HG03108 (cell line): Measurements from ENCODE around the gene SNX10.

Experiments
- ATAC-seq: cut with Tn5 transposase; IDR thresholded peaks from one replicate; pipeline ENCODE4 v1.9.1; 2021; ENCODE audit warnings: moderate library complexity; ENCODE audit not compliant: unreplicated experiment

The SNX10 gene

GRCh38 chr7:26365901-26366275, 74.2 kb downstream of the SNX10 start:
- ATAC-seq, result no peak

- ATAC-seq, result no peak
These were observed 75.6 kb downstream of the SNX10 start for GRCh38 chr7:26367219-26367711.

DNA sequence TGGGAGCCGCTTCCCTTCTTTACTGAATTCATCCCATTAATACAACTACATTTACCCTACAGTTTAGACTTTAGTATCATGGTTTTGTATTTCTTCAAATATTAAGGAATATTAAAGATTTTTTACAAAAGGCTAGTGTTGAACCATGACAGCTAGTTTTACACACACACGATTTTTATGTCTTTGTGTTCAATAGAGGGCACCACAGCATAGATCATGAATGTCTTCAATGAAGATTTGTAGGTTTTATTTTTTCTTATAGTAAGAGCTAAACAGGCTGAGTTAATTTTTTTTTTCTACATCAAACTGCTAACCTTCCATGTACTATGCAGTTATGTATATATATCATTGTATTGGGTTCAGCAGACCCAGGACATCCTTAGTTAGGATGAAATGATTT, 76.9 kb downstream of the SNX10 start:
- ATAC-seq, result no peak

DNA sequence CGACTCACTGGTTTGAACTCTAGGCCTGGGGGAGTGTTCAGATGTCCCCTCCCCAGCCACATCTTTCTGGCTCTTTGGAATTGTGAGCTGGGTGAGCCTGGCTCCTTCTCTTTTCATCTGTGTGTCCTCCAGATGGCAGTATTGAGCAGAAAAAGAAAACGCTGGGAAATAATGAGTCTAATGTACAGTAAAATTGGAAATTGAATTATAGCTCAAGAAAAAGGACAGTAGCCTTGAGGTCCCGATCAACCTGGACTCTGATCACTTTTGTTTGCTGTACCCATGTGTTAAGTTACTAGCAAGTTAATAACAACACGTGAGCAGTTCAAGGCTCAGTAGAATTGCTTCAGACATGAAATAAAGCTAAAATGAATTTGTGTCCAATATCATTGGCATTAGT, 77.9 kb downstream of the SNX10 start:
- no peak for ATAC-seq

DNA sequence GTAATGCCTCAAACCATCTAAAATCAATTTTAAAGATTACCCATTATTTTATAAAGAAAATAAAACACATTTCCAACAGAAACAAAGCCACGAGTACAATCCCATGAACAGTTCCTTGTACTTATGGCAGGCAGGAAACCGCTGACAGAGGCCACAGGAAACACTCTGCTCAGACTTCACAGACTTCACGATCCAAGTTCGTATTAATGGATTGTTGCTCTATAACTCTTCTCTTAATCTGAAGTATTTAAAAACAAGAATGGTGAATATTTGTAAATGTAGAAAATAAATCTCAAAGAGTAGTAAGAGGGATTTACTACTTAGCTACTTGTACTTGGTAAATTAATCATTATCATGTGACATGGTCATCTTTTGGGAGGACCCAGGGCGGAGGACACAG, 78.3 kb downstream of the SNX10 start:
- no peak for ATAC-seq

DNA sequence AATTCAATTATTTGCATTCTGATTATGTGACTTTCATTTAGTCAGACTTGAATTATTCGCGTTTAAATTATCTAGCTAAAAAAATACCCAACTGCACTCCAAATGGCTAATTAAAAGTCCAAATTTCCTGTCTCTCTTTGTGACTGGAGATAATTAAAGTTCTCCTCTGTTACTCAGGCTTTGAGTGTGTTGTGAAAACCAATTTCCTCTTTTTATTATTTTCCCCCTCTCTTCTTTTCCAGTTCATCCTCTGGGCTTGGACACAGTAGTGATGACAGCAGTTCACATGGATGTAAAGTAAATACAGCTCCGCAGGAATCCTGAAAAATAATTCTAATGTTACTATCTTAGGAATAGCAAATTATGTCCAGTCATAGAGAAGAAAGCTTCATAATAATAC, 80.6 kb downstream of the SNX10 start:
- ATAC-seq, result no peak

GRCh38 chr7:26372704-26373103, 81.0 kb downstream of the SNX10 start:
- ATAC-seq, result no peak

GRCh38 chr7:26374647-26375373, 83.1 kb downstream of the SNX10 start:
- ATAC-seq, result no peak

DNA sequence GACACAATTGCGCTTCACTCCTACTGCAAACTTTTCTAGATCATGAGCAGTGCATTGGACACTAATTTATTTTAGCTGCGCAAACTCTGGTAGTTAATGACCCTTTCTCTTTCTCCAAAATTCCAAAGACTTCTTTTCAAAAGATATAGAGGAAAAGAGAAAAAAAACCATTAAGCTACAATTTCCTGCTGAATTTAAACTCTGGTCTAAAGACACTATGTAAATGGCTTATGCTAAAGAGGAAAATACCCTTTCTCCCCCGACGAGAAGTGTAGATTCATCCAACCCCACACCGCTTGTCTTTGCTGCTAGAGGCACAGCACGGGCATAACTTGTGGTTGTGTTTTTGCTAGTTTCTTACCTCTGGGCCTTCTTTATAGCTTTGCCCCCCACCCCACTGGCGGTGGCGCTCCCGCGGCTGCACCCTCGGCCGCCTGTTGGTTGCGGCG, 84.1 kb downstream of the SNX10 start:
- peak; percentile 15 for ATAC-seq

DNA sequence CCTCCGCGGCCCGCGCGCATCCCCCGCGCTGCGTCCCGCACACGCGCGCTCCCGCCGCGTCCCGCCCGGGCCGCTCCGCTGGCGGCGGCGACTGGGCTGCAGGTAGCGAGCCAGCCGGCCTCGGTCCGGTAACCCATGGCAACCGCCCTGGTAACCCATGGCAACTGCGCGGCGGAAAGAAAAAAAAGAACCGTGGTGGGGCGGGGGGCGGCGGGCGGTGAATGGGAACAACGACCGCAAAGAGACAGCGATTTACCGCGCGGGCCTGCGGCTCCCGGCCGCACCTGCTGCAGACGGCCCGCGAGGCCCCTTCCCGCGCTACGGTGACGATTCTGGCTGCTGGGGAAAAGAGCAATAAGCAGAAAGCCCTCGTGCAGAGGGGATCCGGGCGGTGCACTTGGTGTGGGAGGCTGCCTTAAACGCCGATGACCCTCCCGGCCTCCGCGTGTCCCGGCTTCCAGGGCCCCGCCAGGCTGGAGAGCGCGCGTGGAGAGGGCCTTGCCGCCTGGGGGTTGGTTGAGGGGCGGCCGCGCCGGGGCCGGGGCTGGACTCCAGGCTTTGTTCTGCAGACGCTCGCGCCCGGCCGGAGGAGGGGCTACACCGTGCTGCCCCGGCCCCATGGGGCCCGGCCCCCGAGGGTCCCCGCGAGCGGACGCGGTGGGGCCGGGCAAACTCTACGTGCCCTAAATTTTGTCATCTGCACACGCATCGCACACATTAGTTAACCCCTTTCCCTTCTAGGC, 84.7 kb downstream of the SNX10 start:
- peak; percentile 32 for ATAC-seq

GRCh38 chr7:26378016-26378415, 86.4 kb downstream of the SNX10 start:
- no peak for ATAC-seq

DNA sequence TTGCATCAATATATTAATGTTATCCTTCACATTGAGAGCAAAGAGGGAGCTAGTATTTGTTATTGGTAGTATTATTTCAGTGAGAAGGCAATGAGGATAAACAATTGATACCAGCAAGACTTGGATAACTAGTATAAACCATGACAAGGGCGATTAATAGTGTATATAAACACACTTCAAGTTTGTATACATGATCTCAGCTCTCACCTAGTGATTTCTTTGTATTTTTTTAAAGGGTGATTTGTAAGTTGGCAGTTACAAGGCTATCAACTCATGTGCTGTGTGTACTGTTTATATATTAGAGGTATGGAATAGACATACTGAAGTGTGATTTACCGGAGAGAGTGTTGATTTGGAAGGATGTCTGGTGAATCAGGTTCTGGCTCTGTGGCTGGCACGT, 88.0 kb downstream of the SNX10 start:
- ATAC-seq, result no peak

- ATAC-seq, result no peak
These were observed 90.1 kb downstream of the SNX10 start for GRCh38 chr7:26381476-26382353.

GRCh38 chr7:26385240-26385639, 93.6 kb downstream of the SNX10 start:
- no peak for ATAC-seq

GRCh38 chr7:26387731-26388130, 96.1 kb downstream of the SNX10 start:
- ATAC-seq, result no peak

DNA sequence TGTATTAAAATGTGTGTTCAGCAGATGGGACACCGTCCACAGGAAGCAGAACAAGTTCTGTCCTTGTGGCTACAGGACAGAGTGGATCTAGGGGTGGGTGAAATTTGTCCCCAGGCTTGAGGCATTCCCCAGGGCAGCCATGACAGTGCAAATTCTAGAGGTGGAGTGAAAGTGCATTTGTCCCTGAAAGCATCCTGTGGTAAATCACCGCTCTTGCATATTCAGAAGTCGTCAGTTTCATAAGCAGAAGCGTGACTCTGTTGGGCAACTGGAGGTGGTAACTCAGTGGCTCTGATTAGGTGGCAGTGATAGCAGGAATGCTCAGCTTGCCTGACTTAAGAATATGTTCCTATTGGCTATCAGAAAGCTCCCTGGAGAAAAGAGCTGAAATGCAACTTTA, 96.6 kb downstream of the SNX10 start:
- peak; percentile 71 for ATAC-seq

DNA sequence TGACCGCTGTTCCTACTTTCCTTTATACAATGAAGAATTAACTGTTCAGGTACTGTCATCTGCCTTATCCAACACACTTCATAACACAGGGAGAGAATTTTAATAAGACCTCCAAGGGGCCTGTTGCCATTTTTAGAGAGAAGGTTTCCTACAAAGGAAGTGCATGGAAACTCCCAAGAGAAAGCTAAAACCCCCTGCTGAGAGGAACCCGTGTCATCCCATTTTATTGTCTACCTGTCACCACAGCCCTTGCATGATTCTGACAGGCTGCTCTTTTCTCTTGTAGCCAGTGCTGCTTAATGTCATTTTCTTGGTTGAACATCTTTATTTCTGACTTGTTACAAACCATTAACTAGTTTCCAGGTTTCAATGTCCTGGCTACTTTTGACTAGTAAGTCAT, 98.4 kb downstream of the SNX10 start:
- ATAC-seq, result no peak

- ATAC-seq, result no peak
These were observed 102.2 kb downstream of the SNX10 start for GRCh38 chr7:26393818-26394217.

DNA sequence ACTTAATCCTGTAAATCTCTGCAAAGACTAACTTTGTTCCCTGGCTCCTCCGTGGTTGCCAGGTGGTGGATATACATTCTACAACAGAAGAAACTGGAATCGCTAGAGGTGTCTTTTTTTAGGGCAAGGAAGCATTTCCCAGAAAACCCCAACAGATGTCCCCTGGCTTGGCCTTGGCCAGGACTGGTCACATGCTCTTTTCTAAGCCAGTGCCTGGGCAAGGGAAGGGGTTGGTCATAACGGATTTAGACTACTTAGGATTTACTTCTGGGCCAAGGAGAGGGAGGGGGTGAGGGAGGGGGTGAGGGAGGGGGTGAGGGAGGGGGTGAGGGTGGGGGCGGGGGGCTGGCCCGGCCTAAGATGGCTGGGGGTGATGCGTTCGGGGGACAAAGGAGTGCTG, 105.7 kb downstream of the SNX10 start:
- no peak for ATAC-seq

GRCh38 chr7:26397796-26398426, 106.2 kb downstream of the SNX10 start:
- ATAC-seq, result peak; percentile 18

- ATAC-seq, result peak; percentile 45
These were observed 106.7 kb downstream of the SNX10 start for GRCh38 chr7:26398427-26398755.
